Measurements from ENCODE around the gene PCLO. TPM values are rescaled to one million over a fixed set of nuclear protein-coding genes. Genes with fewer than 3 reads are reported as not detected.

The PCLO gene
- total RNA-seq, 4 donors from 2014 or later: 4.9 to 7.4 (median 6.1) TPM

- H3K4me1 ChIP-seq: no peaks in the 10 kb centered on the region
- H3K27ac ChIP-seq: no peak overlapping the region
- no peak for DNase-seq (ENCODE audit: low spot score in 2 of 2)
- no peaks in the 10 kb centered on the region for H3K9me3 ChIP-seq
- H3K27me3 ChIP-seq: no peaks in the 10 kb centered on the region
- H3K4me3 ChIP-seq: no peak overlapping the region
- H3K36me3 ChIP-seq: no peaks in the 10 kb centered on the region
- TF ChIP-seq CTCF (IDR thresholded peaks at IDR 0.05) (no peak), POLR2A (IDR thresholded peaks at IDR 0.05) (no peak), EP300 (IDR thresholded peaks at IDR 0.05) (no peak), POLR2AphosphoS5 (IDR thresholded peaks at IDR 0.05) (no peak)
Measured at GRCh38 chr7:82816272-82816671, 346.4 kb downstream of the PCLO start.

- Histone ChIP-seq H3K4me3 (no peak overlapping the region), H3K36me3 (no peaks in the 10 kb centered on the region), H3K27me3 (no peaks in the 10 kb centered on the region), H3K27ac (no peak overlapping the region), H3K9me3 (no peaks in the 10 kb centered on the region), H3K4me1 (no peaks in the 10 kb centered on the region)
- no peak for DNase-seq (ENCODE audit: low spot score in 2 of 2)
- 25% methylated on average over 4 of the region's 4 CpGs for WGBS
- TF ChIP-seq EP300 (IDR thresholded peaks at IDR 0.05): no peak
- TF ChIP-seq CTCF (IDR thresholded peaks at IDR 0.05): peak in 1 of 2 donors; percentile 38
- no peak for TF ChIP-seq POLR2A (IDR thresholded peaks at IDR 0.05)
Measured at GRCh38 chr7:82810558-82811259, 352.0 kb downstream of the PCLO start.

GRCh38 chr7:82808633-82809032 lies 354.1 kb downstream of the PCLO start:
- H3K4me3 ChIP-seq: no peak overlapping the region
- no peaks in the 10 kb centered on the region for H3K9me3 ChIP-seq
- no peak overlapping the region for H3K27ac ChIP-seq
- no peaks in the 10 kb centered on the region for H3K27me3 ChIP-seq
- WGBS: 77% methylated on average over 2 of the region's 2 CpGs
- H3K36me3 ChIP-seq: no peaks in the 10 kb centered on the region
- DNase-seq (ENCODE audit: low spot score in 2 of 2): no peak
- no peak for TF ChIP-seq EP300 (IDR thresholded peaks at IDR 0.05)
- TF ChIP-seq CTCF (IDR thresholded peaks at IDR 0.05): no peak
- TF ChIP-seq POLR2AphosphoS5 (IDR thresholded peaks at IDR 0.05): no peak
- no peak for TF ChIP-seq POLR2A (IDR thresholded peaks at IDR 0.05)
- no peaks in the 10 kb centered on the region for H3K4me1 ChIP-seq

- DNase-seq (ENCODE audit: low spot score in 2 of 2): no peak
- Histone ChIP-seq H3K4me1 (no peaks in the 10 kb centered on the region), H3K27me3 (no peaks in the 10 kb centered on the region), H3K36me3 (no peaks in the 10 kb centered on the region), H3K27ac (no peak overlapping the region), H3K9me3 (no peaks in the 10 kb centered on the region), H3K4me3 (no peak overlapping the region)
- TF ChIP-seq EP300 (IDR thresholded peaks at IDR 0.05): no peak
- WGBS: 55% methylated on average over 5 of the region's 5 CpGs
Measured at GRCh38 chr7:82805527-82805960, 357.1 kb downstream of the PCLO start.

- DNase-seq (ENCODE audit: low spot score in 2 of 2): no peak
- Histone ChIP-seq H3K4me1 (no peaks in the 10 kb centered on the region), H3K9me3 (no peaks in the 10 kb centered on the region), H3K27me3 (no peaks in the 10 kb centered on the region), H3K36me3 (no peaks in the 10 kb centered on the region), H3K27ac (no peak overlapping the region), H3K4me3 (no peak overlapping the region)
- WGBS: 83% methylated on average over 2 of the region's 2 CpGs
- TF ChIP-seq EP300 (IDR thresholded peaks at IDR 0.05): no peak
- TF ChIP-seq CTCF (IDR thresholded peaks at IDR 0.05): no peak
- TF ChIP-seq POLR2AphosphoS5 (IDR thresholded peaks at IDR 0.05): no peak
- TF ChIP-seq POLR2A (IDR thresholded peaks at IDR 0.05): no peak
Measured at GRCh38 chr7:82803411-82803810, 359.3 kb downstream of the PCLO start.
